Mononuclear cell (primary cell): ENCODE results near the gene SLC34A3. TPM values are rescaled to one million over a fixed set of nuclear protein-coding genes. Genes with fewer than 3 reads are reported as not detected.

Source experiments
- total RNA-seq: library from RNA; depleted of rRNA; stranded (reverse); fragments of >200 nt; gene quantifications from one replicate; pipeline ENCODE4 v1.2.3, GENCODE V29; 2012

SLC34A3 gene
- total RNA-seq, 1 donor = not detected

Other genes with a start within 250 kb of the SLC34A3 start
- 0.10 TPM for gene LCNL1, start 247.9 kb upstream of the SLC34A3 start, total RNA-seq
- 23.6 TPM for gene PAXX, start 238.5 kb upstream of the SLC34A3 start, total RNA-seq
- gene CLIC3, start 234.3 kb upstream of the SLC34A3 start, total RNA-seq = 3.4 TPM
- gene ABCA2, start 202.7 kb upstream of the SLC34A3 start, total RNA-seq = 14.7 TPM
- gene FUT7, start 198.8 kb upstream of the SLC34A3 start, total RNA-seq = 2.6 TPM
- gene NPDC1, start 184.7 kb upstream of the SLC34A3 start, total RNA-seq = 2.5 TPM
- not detected for gene ENTPD2, start 176.8 kb upstream of the SLC34A3 start, total RNA-seq
- 3.3 TPM for gene SAPCD2, start 160.3 kb upstream of the SLC34A3 start, total RNA-seq
- 6.2 TPM for gene UAP1L1, start 153.4 kb upstream of the SLC34A3 start, total RNA-seq
- 30.3 TPM for gene MAN1B1, start 143.9 kb upstream of the SLC34A3 start, total RNA-seq
- gene DPP7, start 116.2 kb upstream of the SLC34A3 start, total RNA-seq = 86.9 TPM
- not detected for gene GRIN1, start 91.7 kb upstream of the SLC34A3 start, total RNA-seq
- 0.21 TPM for gene LRRC26, start 60.9 kb upstream of the SLC34A3 start, total RNA-seq
- not detected for gene TMEM210, start 58.8 kb upstream of the SLC34A3 start, total RNA-seq
- gene ANAPC2, start 42.3 kb upstream of the SLC34A3 start, total RNA-seq = 36.7 TPM
- gene SSNA1, start 42.2 kb upstream of the SLC34A3 start, total RNA-seq = 38.2 TPM
- 2.4 TPM for gene TPRN, start 30.2 kb upstream of the SLC34A3 start, total RNA-seq
- gene TMEM203, start 25.3 kb upstream of the SLC34A3 start, total RNA-seq = 21.1 TPM
- gene NDOR1, start 25.2 kb upstream of the SLC34A3 start, total RNA-seq = 9.2 TPM
- gene RNF208, start 8.7 kb upstream of the SLC34A3 start, total RNA-seq = 0.31 TPM
- 0.21 TPM for gene CYSRT1, start 5.7 kb upstream of the SLC34A3 start, total RNA-seq
- gene RNF224, start 3.4 kb upstream of the SLC34A3 start, total RNA-seq = 0.10 TPM
- gene TUBB4B, start 10.4 kb downstream of the SLC34A3 start, total RNA-seq = 67.9 TPM
- not detected for gene STPG3, start 20.4 kb downstream of the SLC34A3 start, total RNA-seq
- gene NELFB, start 24.4 kb downstream of the SLC34A3 start, total RNA-seq = 20.9 TPM
- 5.4 TPM for gene TOR4A, start 46.8 kb downstream of the SLC34A3 start, total RNA-seq
- gene NRARP, start 71.4 kb downstream of the SLC34A3 start, total RNA-seq = 1.8 TPM
- 6.1 TPM for gene EXD3, start 192.3 kb downstream of the SLC34A3 start, total RNA-seq
- 2.2 TPM for gene NOXA1, start 192.5 kb downstream of the SLC34A3 start, total RNA-seq
- not detected for gene ENTPD8, start 210.5 kb downstream of the SLC34A3 start, total RNA-seq
- 23.7 TPM for gene NSMF, start 228.4 kb downstream of the SLC34A3 start, total RNA-seq